Uterus (tissue), 2 donors: ENCODE measurements around the gene FAM234B.

ENCODE experiments used
- POLR2A ChIP-seq, 2 donors: fragments of 450-650 bp; IDR thresholded peaks; one replicate each; pipeline ENCODE4 v1.6.1; 2016; ENCODE audit warnings: antibody characterized with exemption in 2 of 2, mild to moderate bottlenecking in 1 of 2, moderate library complexity in 1 of 2
- TF ChIP-seq, protein P1 (sequence below), 4 experiments: fragments of 200-600 bp in 2 of 4; fragments of 450-650 bp in 2 of 4; sonication (generic) in 2 of 4; IDR thresholded peaks; one replicate each; pipeline ENCODE4 v1.5.1; 2016 to 2019; ENCODE audit warnings: antibody characterized with exemption in 4 of 4, mild to moderate bottlenecking in 2 of 4, moderate library complexity in 1 of 4

DNA sequence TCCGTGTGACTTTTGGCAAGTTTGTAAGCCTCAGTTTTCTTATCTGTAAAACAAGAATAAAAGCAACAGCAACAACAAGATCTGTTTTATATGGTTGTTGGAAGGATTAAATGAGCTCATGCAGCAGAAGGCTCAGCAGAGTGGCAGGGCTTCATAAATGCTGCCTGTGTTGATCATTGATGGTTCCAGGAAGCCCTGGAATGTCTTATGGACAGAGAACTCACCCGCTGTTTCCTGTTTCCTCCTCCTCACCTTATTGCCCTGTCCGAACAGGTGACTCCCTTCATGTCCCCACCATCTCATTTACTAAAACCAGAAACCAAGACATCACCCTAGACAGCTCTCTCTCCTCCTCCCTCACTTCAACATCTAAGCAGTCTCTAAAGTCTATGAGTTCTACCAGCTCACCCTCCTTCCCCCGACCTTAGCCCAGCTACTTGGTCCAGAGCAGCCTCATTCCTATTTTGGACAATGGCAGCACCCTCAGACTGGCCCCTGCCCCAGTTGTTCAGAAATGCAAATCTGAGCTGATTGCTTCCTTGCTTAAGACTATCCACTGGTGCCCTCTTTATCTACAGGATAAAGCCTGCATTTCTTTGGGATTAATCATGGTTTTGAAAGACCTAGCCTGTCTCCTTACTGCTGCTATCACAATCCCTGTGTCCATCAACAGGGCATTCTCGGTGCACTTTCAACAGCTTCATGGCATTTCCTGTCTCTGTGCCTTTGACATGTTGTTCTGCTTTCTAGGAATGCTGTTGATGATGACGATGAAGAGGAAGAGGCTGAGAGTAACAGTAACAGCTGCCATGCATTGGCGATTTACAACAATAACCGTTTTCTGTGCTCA, 80.7 kb downstream of the FAM234B start:
- no peak for TF ChIP-seq POLR2A (IDR thresholded peaks at IDR 0.05)
- TF ChIP-seq, protein P1, sequence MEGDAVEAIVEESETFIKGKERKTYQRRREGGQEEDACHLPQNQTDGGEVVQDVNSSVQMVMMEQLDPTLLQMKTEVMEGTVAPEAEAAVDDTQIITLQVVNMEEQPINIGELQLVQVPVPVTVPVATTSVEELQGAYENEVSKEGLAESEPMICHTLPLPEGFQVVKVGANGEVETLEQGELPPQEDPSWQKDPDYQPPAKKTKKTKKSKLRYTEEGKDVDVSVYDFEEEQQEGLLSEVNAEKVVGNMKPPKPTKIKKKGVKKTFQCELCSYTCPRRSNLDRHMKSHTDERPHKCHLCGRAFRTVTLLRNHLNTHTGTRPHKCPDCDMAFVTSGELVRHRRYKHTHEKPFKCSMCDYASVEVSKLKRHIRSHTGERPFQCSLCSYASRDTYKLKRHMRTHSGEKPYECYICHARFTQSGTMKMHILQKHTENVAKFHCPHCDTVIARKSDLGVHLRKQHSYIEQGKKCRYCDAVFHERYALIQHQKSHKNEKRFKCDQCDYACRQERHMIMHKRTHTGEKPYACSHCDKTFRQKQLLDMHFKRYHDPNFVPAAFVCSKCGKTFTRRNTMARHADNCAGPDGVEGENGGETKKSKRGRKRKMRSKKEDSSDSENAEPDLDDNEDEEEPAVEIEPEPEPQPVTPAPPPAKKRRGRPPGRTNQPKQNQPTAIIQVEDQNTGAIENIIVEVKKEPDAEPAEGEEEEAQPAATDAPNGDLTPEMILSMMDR (IDR thresholded peaks at IDR 0.05) = no peak
